ENCODE data around the gene CDK6.

The CDK6 gene

DNA sequence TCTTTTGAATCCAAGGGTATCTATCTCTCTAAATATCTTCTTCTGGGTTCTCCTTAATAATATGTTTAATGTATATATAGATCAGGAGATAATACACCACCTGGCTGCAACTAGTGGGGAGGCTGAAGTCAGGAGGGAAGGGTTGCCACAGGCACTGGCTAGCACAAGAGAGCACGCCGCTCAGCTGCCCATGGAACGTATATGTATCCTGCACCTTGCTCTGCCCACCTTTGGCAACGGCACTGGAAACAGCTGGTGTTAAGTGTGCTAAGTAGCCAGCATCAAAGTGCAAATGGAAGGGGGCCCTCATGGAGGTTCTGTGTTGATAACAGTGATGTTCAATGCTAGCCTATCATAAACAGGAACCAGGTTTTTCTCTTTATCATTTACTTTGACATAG is 196.4 kb downstream of the CDK6 start:
- DNase-seq, result peak; percentile 69

GRCh38 chr7:92639213-92639896 is 197.0 kb downstream of the CDK6 start:
- DNase-seq, result peak; percentile 90

- no peak for DNase-seq
Measured at GRCh38 chr7:92636018-92636560, 200.3 kb downstream of the CDK6 start.

DNA sequence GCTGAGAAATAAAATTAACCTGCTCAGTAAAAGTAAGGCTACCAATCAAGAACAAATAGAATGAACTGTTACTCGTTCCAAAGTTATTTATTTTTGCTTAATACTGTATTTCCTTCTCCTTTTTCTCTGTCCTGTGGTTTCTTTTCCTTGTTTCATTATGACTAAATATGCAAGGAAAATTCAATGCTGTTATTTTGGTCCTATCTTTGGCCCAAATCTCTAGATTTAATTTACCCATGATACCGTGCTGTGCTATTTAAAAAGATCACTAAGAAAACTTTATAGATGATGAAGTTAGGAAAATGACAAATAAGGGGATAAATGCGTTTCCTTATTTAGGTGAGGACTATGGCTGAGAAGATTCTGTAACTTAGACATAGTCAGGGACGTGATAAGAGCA is 200.8 kb downstream of the CDK6 start:
- DNase-seq, result no peak

DNA sequence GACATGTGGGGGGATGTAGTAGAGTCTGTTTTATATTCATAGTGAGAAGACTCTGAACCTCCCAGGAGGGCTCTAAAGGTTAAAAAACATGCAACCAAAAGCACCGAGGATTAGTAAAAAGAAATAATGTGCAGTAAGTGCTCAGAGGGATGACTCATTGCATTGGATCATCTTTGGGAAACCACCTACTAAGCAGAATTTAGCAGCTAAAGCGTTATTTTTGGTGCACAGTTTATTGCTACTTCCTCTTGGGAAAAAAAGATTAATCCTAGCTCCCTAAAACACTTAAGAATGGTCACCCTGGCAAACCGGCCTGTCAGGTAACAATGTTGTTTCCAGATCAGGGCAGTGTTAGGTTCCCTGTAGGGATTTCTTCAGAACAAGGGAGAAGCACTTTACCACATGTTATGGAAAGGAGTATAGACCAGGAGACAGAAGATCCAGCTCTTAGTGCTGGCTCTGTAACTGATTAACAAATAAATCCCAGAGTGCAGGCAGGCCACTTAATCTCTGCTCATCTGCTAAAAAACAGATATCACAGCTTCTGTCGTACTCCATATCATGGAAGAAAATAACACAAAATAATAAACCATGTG is 201.4 kb downstream of the CDK6 start:
- DNase-seq, result peak; percentile 39

DNA sequence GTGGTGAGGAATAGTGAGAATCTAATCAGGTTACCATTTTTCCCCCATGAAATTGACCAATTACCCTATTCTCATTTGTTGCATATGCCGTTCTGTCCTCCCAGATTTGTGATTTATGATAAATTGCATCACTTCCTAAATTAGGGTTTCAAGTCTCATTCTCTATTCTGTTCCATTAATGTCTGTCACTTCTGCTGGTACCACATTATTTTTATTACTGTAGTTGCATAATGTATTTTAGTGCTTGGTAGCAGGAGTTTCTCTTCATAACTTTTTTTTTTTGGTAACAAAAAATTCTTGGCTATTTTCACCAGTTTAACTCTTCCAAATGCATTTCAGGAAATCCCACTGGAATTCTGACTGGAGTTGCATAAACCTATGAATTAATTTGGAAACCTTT is 202.2 kb downstream of the CDK6 start:
- DNase-seq, result peak; percentile 70

- peak; percentile 93 for DNase-seq
Measured at GRCh38 chr7:92633211-92633906, 203.0 kb downstream of the CDK6 start.

DNA sequence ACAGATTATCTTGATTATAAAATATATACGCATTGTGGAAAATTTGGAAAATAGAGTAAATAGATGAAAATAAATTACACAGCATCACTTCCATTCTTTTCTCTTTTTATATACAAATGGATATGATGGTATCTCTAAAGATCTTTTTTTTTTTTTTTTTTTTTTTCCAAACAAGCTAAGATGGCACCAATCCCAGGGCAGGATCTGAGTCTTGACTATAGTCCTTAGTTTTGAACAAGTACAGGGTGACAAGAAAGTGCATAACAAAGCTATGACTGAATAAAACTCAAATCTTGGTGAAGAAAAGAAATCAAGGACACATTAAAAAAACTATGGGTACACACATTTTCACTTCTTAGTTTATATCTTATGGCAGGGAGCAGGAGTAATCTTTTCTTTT is 203.6 kb downstream of the CDK6 start:
- no peak for DNase-seq

- DNase-seq, result no peak
Measured at GRCh38 chr7:92631850-92632487, 204.4 kb downstream of the CDK6 start.

DNA sequence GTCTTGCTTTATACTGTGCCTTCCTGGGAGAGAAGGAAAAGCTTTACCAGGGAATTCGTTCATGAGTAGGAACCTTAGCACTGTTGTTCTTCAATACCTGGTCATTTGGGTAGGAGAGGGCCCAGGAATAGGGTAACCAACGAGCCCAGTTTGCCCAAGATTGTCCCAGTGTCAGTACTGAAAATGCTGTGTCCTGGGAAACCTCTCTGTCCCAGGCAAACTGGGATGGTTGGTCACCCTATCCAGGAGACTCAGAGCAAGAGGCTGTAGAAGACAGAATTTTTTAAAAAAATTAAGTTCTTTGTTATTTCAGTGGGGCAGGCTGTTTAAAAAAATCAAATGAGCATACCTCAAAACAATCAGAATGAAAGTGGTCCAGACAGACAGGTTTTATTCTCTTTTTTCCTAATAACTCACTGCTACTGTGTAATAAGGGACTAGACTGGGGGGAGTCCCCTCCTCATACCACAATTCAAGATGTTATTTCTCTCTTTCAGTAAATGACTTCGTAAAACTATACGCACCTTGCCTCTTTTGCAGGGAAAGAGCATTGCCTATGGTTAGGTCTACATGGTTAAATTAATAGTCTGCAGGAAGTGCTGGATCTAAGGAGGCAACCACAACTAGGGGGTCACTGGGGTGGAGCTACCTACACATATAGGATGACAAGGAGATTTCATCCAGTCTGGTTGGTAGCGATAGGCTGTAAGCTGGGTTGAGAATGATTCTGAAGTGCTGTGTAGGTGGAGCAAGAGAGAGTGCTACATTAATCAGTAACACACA is 205.1 kb downstream of the CDK6 start:
- DNase-seq, result peak; percentile 91

GRCh38 chr7:92629779-92630178 is 206.6 kb downstream of the CDK6 start:
- no peak for DNase-seq

GRCh38 chr7:92627956-92628355 is 208.4 kb downstream of the CDK6 start:
- DNase-seq, result no peak

DNA sequence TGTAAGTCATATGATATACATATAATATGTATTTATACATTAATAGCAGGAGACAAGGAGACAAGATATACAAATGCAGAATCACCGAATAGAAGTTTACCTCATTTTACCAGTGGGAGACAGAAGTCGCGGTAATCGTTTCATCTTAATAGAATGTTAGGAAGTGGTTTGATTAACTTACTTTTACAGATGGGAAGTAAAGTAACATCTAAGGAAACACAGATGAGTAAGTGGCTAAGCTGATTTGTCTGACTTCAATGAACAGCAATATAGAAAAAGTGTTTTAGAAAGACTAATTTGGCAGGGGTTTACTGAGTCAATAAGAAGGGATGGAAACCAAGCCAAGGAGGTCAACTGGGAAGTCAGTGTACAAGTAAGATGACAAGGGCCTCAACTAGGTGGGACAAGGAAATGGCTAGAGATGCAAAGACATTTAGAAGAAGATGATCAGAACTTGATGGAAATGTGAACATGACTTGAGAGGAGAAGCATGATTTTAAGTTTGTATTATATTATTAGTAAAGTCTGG is 210.0 kb downstream of the CDK6 start:
- no peak for DNase-seq

DNA sequence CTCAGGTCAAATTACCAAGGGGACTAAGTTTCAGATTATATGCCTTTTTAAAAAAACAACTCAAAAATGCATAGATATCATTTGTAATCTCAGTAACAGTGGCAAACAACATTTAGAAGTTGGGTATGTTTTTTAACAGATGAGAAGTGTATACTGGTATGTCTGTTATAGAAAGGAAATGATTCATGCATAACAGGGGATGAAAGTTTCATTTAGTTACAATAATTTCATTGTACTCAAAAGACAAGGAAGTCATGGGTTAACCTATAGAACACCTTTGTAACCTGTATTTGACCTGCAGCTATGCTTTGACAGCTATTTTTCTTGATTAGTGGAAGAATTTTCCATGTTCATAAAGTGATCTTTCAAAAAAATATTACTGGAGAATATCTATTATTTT is 210.8 kb downstream of the CDK6 start:
- peak; percentile 38 for DNase-seq

DNA sequence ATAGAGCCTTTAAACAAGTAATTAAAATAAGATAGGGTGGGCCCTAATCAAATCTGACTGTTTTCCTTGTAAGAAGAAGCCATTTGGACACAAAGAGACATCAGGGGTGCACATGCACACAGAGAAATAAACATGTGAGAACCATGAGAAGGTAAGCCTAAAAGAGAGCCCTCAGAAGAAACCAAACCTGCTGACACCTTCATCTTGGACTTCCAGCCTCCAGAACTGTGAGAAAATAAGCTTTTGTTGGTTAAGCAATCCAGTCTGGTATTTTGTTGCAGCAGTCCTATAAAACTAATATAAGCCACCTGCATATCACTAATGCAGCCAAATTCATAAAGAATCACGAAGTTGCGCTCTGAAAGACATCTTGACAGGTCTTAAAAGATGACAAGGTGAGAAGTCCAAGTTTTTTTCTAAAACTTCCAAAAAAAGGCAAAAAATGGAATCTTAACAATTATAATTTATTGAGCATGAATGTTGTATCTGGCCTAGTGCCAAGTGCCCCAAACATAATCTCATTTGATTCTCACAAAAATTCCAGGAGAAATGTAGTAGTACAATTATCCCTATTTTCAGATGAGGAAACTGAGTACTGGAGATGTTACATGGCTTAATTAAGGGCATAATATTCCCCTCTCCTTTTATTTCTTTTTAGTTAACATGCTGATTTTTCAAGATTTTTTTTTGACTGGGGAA is 211.9 kb downstream of the CDK6 start:
- no peak for DNase-seq

DNA sequence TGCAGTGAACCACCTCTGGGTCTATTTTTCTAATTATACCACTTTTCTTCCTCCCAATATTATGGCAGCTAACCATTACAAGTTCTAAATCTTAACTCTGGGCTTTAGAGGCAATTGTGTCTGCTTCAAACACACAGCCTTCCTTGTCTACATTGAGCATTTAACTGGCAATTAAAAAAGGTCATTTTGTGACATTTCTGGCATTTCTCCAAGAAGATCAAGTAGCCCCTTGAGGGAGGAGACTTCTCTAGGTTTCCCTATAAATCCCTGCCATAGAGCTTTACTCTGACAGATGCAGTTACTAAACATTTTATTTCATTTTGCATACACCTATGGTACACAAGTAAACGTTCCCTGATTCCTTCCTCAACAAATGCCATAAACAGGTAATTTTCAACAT is 212.8 kb downstream of the CDK6 start:
- DNase-seq, result peak; percentile 58

DNA sequence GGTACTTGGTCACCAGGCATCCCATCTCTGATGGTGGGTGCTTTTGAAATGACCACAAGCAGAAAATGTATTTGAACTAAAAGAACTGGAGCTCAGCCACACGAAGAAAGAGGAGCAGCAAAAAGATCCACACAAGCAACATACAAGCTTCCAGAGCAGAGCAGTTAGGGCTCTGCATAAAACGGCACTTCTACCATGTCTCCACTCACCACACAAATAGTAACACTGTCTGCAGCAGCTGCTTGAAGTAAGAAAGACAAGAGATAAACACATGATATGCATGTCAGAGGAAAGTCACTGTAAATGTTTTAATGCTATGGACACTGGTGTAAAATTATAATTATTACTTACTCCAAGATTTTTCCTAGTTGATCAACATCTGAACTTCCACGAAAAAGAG is 213.7 kb downstream of the CDK6 start:
- peak; percentile 48 for DNase-seq

DNA sequence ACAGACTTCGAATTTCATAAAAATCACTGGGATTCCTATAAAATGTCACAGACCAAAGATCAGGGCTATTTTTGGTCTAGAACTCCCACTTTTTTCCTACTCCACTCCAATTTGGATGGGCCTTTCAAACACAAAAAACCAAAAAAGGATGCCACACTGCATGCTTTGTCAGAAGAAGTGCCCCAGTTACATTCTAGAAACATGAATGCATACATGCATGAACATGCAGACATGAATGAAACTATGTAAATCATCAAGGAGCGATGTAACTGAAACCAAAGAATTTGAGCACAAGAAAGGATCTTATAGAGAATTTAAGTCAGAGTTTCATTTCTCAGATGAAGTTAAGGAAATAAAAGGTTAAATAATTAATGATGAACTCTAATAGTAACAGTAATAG is 214.3 kb downstream of the CDK6 start:
- DNase-seq, result no peak

- DNase-seq, result peak; percentile 43
Measured at GRCh38 chr7:92621561-92622023, 214.8 kb downstream of the CDK6 start.

- DNase-seq, result peak; percentile 97
Measured at GRCh38 chr7:92621026-92621540, 215.3 kb downstream of the CDK6 start.

GRCh38 chr7:92615861-92616260 is 220.5 kb downstream of the CDK6 start:
- no peak for DNase-seq
